B cell (primary cell): ENCODE measurements around the gene MFSD6. TPM values are rescaled to one million over a fixed set of nuclear protein-coding genes. Genes with fewer than 3 reads are reported as not detected.

Source experiments
- ATAC-seq: fragments of 200-7000 bp; cut with Tn5 transposase; one replicate; pipeline ENCODE4 v1.10.0; 2021; ENCODE audit warnings: low read depth, mild to moderate bottlenecking, moderate number of reproducible peaks, moderate library complexity
- CTCF ChIA-PET: fragments of 350-600 bp; sonication (Branson Sonifier 250); formaldehyde crosslinking; loops from one replicate; lab custom pipeline; 2021; ENCODE audit warnings: antibody characterized with exemption, inconsistent platforms; lab: Charles Lee
- POLR2A ChIA-PET: fragments of 350-600 bp; sonication (Branson Sonifier 250); formaldehyde crosslinking; loops from one replicate; lab custom pipeline; 2021; ENCODE audit warnings: antibody characterized with exemption; lab: Charles Lee
- DNase-seq: peaks from one replicate; pipeline ENCODE4 v3.0.0; 2013
- H2AFZ ChIP-seq: 2 replicates; pipeline ENCODE4 v1.6.1; 2012; ENCODE audit warnings: mild to moderate bottlenecking, low read depth, low read length; ENCODE audit not compliant: insufficient read depth, poor library complexity, severe bottlenecking
- H3K27ac ChIP-seq, 2 donors: 1 replicate in 1 of 2; 2 replicates in 1 of 2; pipeline ENCODE4 v1.5.1; 2012 to 2013; ENCODE audit warnings: low read length in 2 of 2, mild to moderate bottlenecking in 2 of 2, moderate library complexity in 1 of 2
- H3K27me3 ChIP-seq, 4 experiments: fragments of 200-600 bp in 1 of 4; sonication (generic) in 1 of 4; replicated peaks in 1 of 4; 1 replicate in 2 of 4; 2 replicates in 2 of 4; pipeline versions ENCODE4 v1.6.1 to v1.7.0; 2013 to 2016; ENCODE audit warnings: low read length in 3 of 4, mild to moderate bottlenecking in 2 of 4, mixed read lengths in 1 of 4, moderate library complexity in 1 of 4; ENCODE audit not compliant: insufficient read depth in 4 of 4, control insufficient read depth in 3 of 4; ENCODE audit errors: control extremely low read depth in 1 of 4
- H3K36me3 ChIP-seq, 2 experiments: replicated peaks in 1 of 2; 1 replicate in 1 of 2; 2 replicates in 1 of 2; pipeline versions ENCODE4 v1.6.1 to v1.7.1; 2013; ENCODE audit warnings: low read length in 1 of 2; ENCODE audit not compliant: insufficient read depth in 2 of 2, control insufficient read depth in 1 of 2; ENCODE audit errors: control extremely low read depth in 1 of 2, extremely low read depth in 1 of 2
- H3K4me1 ChIP-seq, 2 donors: fragments of 200-600 bp in 1 of 2; sonication (generic) in 1 of 2; 1 replicate in 1 of 2; 2 replicates in 1 of 2; pipeline versions ENCODE4 v1.5.1 to v1.6.1; 2013 to 2017; ENCODE audit warnings: low read length in 2 of 2; ENCODE audit not compliant: control insufficient read depth in 2 of 2, insufficient read depth in 2 of 2
- H3K4me2 ChIP-seq: replicated peaks from 2 replicates; pipeline ENCODE3; 2012; ENCODE audit warnings: mild to moderate bottlenecking, low read depth, low read length; ENCODE audit not compliant: poor library complexity, severe bottlenecking
- H3K4me3 ChIP-seq, 5 experiments: fragments of 200-600 bp in 1 of 5; sonication (generic) in 1 of 5; 1 replicate in 3 of 5; 2 replicates in 2 of 5; pipeline versions ENCODE4 v1.5.1 to v1.7.0; 2011 to 2016; ENCODE audit warnings: low read length in 4 of 5, mild to moderate bottlenecking in 4 of 5, low read depth in 2 of 5, control low read depth in 1 of 5, moderate library complexity in 1 of 5; ENCODE audit not compliant: insufficient read depth in 1 of 5; ENCODE audit errors: control extremely low read depth in 1 of 5, extremely low read depth in 1 of 5
- H3K79me2 ChIP-seq: fragments of 200-600 bp; sonication (generic); one replicate; pipeline ENCODE4 v1.6.0; 2016; ENCODE audit warnings: low read length; ENCODE audit not compliant: control insufficient read depth, insufficient read depth
- H3K9ac ChIP-seq: fragments of 200-600 bp; sonication (generic); 2 replicates; pipeline ENCODE4 v1.6.1; 2017; ENCODE audit warnings: mild to moderate bottlenecking, low read length, moderate library complexity
- H3K9me3 ChIP-seq, 3 donors: one replicate each; pipeline versions ENCODE4 v1.6.1 to v1.7.1; 2013; ENCODE audit warnings: low read length in 2 of 3; ENCODE audit not compliant: control insufficient read depth in 2 of 3, insufficient read depth in 1 of 3; ENCODE audit errors: control extremely low read depth in 1 of 3
- H4K20me1 ChIP-seq: 2 replicates; pipeline ENCODE4 v1.6.0; 2012; ENCODE audit warnings: mild to moderate bottlenecking, low read length; ENCODE audit not compliant: insufficient read depth, control insufficient read depth, poor library complexity, severe bottlenecking
- H3K27ac Mint-ChIP-seq: one replicate; pipeline ENCODE4 v1.8.0; 2021; ENCODE audit warnings: mixed read lengths
- H3K27me3 Mint-ChIP-seq: one replicate; pipeline ENCODE4 v1.8.0; 2021; ENCODE audit warnings: mixed read lengths
- H3K4me1 Mint-ChIP-seq: one replicate; pipeline ENCODE4 v1.8.0; 2021; ENCODE audit warnings: mixed read lengths
- H3K4me3 Mint-ChIP-seq: one replicate; pipeline ENCODE4 v1.8.0; 2021; ENCODE audit warnings: mixed read lengths
- H3K9me3 Mint-ChIP-seq: one replicate; pipeline ENCODE4 v1.8.0; 2022; ENCODE audit warnings: mixed read lengths; ENCODE audit not compliant: insufficient read depth
- CTCF ChIP-seq: fragments of 200-600 bp; IDR thresholded peaks from one replicate; pipeline ENCODE4 v1.8.0; 2022; ENCODE audit warnings: antibody characterized with exemption, mild to moderate bottlenecking
- EZH2 ChIP-seq: IDR thresholded peaks from 2 replicates; pipeline ENCODE4 v1.6.1; 2012; ENCODE audit warnings: borderline replicate concordance, low read depth, mild to moderate bottlenecking, moderate library complexity, low read length; ENCODE audit not compliant: insufficient read depth, poor library complexity, severe bottlenecking
- WGBS: methylation state at CpG from one replicate; pipeline ENCODE4 v1.1.5; 2013; ENCODE audit warnings: missing lambda C conversion rate; ENCODE audit not compliant: insufficient coverage; 5-methylcytosine and 5-hydroxymethylcytosine counted together
- intact Hi-C: fragments of 100-400 bp; cut with micrococcal nuclease; formaldehyde crosslinking; loops from one replicate; pipeline ENCODE4 v1.10.0; 2022
- polyA plus RNA-seq: library from polyadenylated mRNA; depleted of rRNA; stranded (reverse); fragments of >200 nt; gene quantifications from 2 replicates; pipeline ENCODE4 v1.2.3, GENCODE V29; 2012
- total RNA-seq, 2 donors: library from RNA; stranded (reverse); fragments of 120-200 nt in 1 of 2; gene quantifications; 1 replicate in 1 of 2; 2 replicates in 1 of 2; pipeline versions ENCODE4 v1.2.3 to v1.2.4, GENCODE V29; 2013 to 2022

Gene MFSD6
- total and polyA plus RNA-seq, 2 donors (not counting 1 experiment from before 2014, with no cell fraction given), result 13.5 to 33.8 TPM

DNA sequence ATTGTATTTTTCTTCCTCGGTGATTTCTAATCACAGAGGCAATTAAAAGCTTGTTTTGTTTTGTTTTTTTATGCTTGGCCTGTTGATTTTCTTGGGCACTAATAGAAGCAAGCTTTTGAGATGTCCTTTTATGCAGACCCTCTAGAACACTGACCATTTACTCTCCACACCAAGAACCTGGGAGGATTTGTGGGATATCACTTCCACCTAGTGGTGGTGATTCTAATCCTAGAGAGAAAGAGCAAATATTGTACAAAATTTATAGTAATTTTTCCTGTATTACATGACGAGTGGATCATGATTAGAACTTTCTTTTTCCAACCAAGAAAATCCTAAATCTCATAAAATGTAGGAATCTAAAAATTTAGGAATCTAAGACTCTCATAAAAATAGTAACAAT lies 102.9 kb downstream of the MFSD6 start:
- POLR2A ChIA-PET, result no interaction called here

More for the DNA sequence above, 102.9 kb downstream of the MFSD6 start:
- peaks cover 12 to 21% of the 10 kb centered on the region in 2 donors for H3K4me1 ChIP-seq
- Mint-ChIP-seq H3K27ac (no peak overlapping the region), H3K27me3 (no peaks in the 10 kb centered on the region), H3K4me1 (peaks cover 20% of the 10 kb centered on the region), H3K9me3 (no peaks in the 10 kb centered on the region), H3K4me3 (no peak overlapping the region)
- no peak overlapping the region for H3K4me3 ChIP-seq
- WGBS, result no CpG with 5 or more reads among the region's 2 CpGs
- TF ChIP-seq CTCF, result peak; percentile 13
- no peak for TF ChIP-seq EZH2
- intact Hi-C loops, result loop anchor here (2.0 kb wide), 1 partner anchor 128 kb away; no protein-coding TSS in a partner anchor
- H4K20me1 ChIP-seq, result no peaks in the 10 kb centered on the region
- peaks cover 2 to 15% of the 10 kb centered on the region in 2 experiments for H3K36me3 ChIP-seq
- H3K27ac ChIP-seq, result no peak overlapping the region
- DNase-seq (no peak), ATAC-seq (no peak)
- H3K4me2 ChIP-seq, result no peak overlapping the region
- H3K9me3 ChIP-seq, result no peaks in the 10 kb centered on the region
- no peak overlapping the region for H3K9ac ChIP-seq
- H3K27me3 ChIP-seq, result no peaks in the 10 kb centered on the region
- CTCF ChIA-PET, result interaction anchor here (0.7 kb wide), 1 partner anchor 440 kb away, joined by 3 read pairs; no protein-coding TSS in a partner anchor
- no peaks in the 10 kb centered on the region for H3K79me2 ChIP-seq
- H2AFZ ChIP-seq, result no peak overlapping the region
